AG04449 (cell line): ENCODE data around the gene HAGHL.

ENCODE experiments used
- CTCF ChIA-PET: fragments of 350-600 bp; formaldehyde crosslinking; extraction: SDS; loops from one replicate; lab custom pipeline; 2021; ENCODE audit warnings: antibody characterized with exemption; lab: Yijun Ruan, JAX
- POLR2A ChIA-PET: fragments of 400-600, 350-600 bp; formaldehyde crosslinking; extraction: SDS; loops from one replicate; lab custom pipeline; 2020; ENCODE audit warnings: antibody characterized with exemption, inconsistent platforms; lab: Yijun Ruan, JAX
- DNase-seq: peaks from one replicate; pipeline ENCODE4 v3.0.0-alpha.2; 2010; ENCODE audit warnings: low read depth, low spot score
- H3K4me3 ChIP-seq: 2 replicates; pipeline ENCODE4 v1.5.1; 2011; ENCODE audit warnings: low read depth, mild to moderate bottlenecking, control low read depth, low read length
- CTCF ChIP-seq: IDR thresholded peaks from one replicate; pipeline ENCODE4 v1.5.1; 2011; ENCODE audit warnings: mild to moderate bottlenecking, moderate library complexity, low read length, control low read depth, inconsistent platforms; ENCODE audit not compliant: insufficient read depth; ENCODE audit errors: missing control alignments

The HAGHL gene

GRCh38 chr16:706189-707061 lies 20.5 kb upstream of the HAGHL start:
- ChIA-PET POLR2A (interaction anchor here (1.2 kb wide), 1 partner anchor 16 kb away, joined by 3 read pairs; the partner anchor contains the start of gene WDR24), CTCF (interaction anchor here (1.0 to 2.0 kb wide), 4 partner anchors 9 to 397 kb away, joined by 3 to 9 read pairs (median 4); no protein-coding TSS in a partner anchor)
- no peak overlapping the region for H3K4me3 ChIP-seq
- DNase-seq: no peak
- TF ChIP-seq CTCF: no peak

GRCh38 chr16:707062-707538 lies 19.8 kb upstream of the HAGHL start:
- no peak for TF ChIP-seq CTCF
- CTCF ChIA-PET: interaction anchor here (1.0 to 2.0 kb wide), 5 partner anchors 9 to 396 kb away, joined by 3 to 9 read pairs (median 3); no protein-coding TSS in a partner anchor
- POLR2A ChIA-PET: interaction anchor here (1.2 kb wide), 1 partner anchor 17 kb away, joined by 3 read pairs; the partner anchor contains the start of gene WDR24
- DNase-seq: no peak
- no peak overlapping the region for H3K4me3 ChIP-seq

GRCh38 chr16:708019-708418 lies 18.9 kb upstream of the HAGHL start:
- no peak for DNase-seq
- no peak overlapping the region for H3K4me3 ChIP-seq
- TF ChIP-seq CTCF: no peak
- ChIA-PET POLR2A (interaction anchor here (1.2 kb wide), 1 partner anchor 18 kb away, joined by 3 read pairs; the partner anchor contains the start of gene WDR24), CTCF (interaction anchor here (1.2 to 10.1 kb wide), 4 partner anchors 8 to 395 kb away, joined by 3 to 210 read pairs (median 6); partner anchors contain the start of genes CHTF18 and RPUSD1)

- TF ChIP-seq CTCF: no peak
- no peak overlapping the region for H3K4me3 ChIP-seq
- ChIA-PET POLR2A (no interaction called here), CTCF (interaction anchor here (1.3 to 10.1 kb wide), 4 partner anchors 11 to 347 kb away, joined by 3 to 210 read pairs (median 47); partner anchors contain the start of genes CHTF18, RHOT2 and RPUSD1)
- DNase-seq: no peak
Observed at GRCh38 chr16:708959-709358, 17.9 kb upstream of the HAGHL start.

GRCh38 chr16:709566-710499 lies 17.1 kb upstream of the HAGHL start:
- CTCF ChIA-PET: interaction anchor here (0.6 to 10.1 kb wide), 16 partner anchors 8 to 485 kb away, joined by 3 to 210 read pairs (median 4); partner anchors contain the start of genes CHTF18, CIAO3, RHOT2 and RPUSD1
- H3K4me3 ChIP-seq: no peak overlapping the region
- TF ChIP-seq CTCF: no peak
- DNase-seq: peak; percentile 17
- POLR2A ChIA-PET: no interaction called here
